ENCODE results near the gene BTD.
A peak's percentile ranks its signal among the peaks of the same experiment; 100 is the strongest.

BTD gene

DNA sequence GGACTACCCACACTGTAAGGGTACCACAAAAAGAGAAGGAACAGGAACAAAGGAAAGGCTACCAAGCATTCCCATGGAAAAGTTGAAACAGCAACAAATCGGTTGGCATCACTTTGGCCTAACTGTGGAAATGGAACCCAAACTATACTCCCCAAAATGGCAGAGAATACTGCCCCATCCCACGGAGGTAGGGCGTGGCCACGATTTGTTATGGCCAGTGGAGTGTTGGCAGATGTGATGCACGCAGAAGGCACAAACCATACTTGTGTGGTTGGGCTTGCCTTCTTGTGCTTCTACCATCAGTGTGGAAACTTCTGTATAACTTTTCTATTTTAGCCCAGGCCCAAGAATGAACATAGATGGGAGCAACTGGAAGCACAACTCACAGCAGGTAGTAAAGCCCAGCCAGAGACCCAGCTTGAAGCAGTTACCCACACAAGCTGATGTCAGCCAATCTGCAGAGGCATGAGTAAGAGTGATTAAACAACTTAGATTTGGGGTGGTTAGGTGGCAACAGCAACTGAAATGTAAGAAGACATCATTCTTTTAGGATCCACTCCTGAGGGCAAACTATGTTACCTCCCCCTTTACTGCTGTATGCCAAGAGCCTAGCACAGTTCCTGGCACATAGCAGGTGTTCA, 64.1 kb downstream of the BTD start:
- DNase-seq (ENCODE audit: low read depth in 2 of 2) = no peak

DNA sequence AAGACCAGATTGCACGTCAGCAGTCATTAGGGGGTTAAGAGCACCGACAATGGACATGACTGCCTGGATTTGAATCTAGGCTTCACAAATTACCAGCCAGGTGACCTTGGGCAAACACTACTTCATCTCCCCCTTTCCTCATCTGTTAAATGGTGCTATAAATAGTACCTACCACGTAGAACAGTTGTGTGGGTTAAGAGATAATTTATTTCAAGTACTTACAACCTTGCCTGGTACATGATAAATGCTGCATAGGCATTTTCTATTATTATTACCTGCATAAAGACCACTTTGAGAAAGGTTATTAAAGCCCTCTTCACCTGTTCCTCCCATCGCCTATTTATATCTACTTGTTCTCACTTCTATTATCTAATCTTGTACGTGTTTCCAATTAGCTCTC, 64.7 kb downstream of the BTD start:
- no peak for DNase-seq (ENCODE audit: low read depth in 2 of 2)

DNA sequence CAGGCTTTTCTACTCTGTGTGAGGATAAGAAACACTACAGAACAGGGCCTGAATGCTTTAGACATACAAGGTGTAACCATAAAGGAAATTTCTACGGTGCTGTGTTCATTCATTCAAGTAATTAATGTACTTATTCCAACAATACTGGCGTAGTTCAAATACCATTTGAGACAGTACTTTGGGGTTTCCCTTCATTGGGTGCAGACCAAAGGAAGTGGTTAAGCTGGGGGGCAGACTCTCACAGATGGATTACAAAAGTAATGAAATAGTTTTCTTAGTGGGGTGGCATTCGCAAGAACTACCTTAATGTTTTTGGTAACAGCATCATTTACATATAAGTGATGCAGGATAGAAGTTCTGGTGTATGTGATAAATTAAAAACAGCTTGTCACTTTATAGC, 65.9 kb downstream of the BTD start:
- no peak for DNase-seq (ENCODE audit: low read depth in 2 of 2)

DNA sequence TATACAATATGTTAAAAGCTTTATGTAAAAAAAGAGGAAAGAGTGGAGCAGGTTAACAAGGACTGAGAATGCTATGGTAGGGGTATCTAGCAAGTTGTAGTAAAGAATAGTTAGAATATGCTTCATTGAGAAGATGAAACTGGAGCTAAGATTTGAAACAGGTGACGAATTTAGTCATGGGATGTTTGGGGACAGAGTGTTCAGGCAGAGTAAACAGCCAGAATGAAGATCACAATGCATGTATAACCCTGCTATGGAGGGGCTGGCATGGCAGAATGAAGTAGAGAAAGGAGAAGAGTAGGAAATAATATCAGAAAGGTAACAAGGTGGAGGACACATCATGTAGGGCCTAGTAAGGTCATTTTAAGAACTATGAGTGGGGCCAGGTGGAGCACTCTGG, 72.0 kb downstream of the BTD start:
- no peak for DNase-seq (ENCODE audit: low read depth in 2 of 2)

DNA sequence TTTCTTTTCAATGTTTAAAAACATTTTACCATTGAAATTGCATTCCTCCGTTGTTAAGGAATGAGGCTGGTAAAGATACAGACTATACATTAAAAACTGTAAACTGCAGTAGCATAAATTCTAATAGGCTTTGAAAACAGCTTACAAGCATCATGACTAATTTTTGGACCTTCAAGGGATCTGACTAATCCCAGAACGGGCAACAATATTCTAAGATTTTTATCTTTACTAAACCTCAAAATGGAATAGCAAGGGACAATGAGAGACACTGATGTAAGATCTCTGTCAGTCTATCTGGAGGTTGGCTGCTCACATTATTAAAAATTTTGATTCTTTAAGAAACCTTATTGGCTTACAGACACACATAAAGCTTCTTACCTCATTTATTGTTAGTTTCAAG, 74.7 kb downstream of the BTD start:
- DNase-seq (ENCODE audit: low read depth in 2 of 2) = no peak

- no peak for DNase-seq (ENCODE audit: low read depth in 2 of 2)
Measured at GRCh38 chr3:15679306-15679705, 77.8 kb downstream of the BTD start.

- no peak for DNase-seq (ENCODE audit: low read depth in 2 of 2)
Measured at GRCh38 chr3:15681668-15682067, 80.1 kb downstream of the BTD start.

- DNase-seq (ENCODE audit: low read depth in 2 of 2) = peak; percentile 54 to 56
Measured at GRCh38 chr3:15682561-15683185, 81.1 kb downstream of the BTD start.

DNA sequence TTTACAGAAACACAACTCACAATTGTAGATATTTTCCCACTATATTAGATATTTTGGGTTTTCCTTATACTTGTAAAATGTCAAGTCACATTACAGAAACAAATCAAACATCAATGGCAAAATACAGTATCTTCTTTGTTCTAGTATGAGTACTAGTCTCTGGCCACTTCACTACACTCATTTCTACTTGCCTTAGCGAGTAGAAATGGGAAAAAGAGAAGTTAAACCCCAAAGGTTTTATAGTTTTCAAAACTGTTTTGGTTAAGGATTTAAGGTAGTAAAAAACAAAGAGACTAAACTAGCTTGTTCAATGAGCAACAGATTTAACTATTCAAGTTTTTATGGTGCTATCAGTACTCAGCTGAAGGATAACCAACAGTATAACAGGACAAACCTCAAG, 81.7 kb downstream of the BTD start:
- no peak for DNase-seq (ENCODE audit: low read depth in 2 of 2)

GRCh38 chr3:15685927-15686326, 84.4 kb downstream of the BTD start:
- no peak for DNase-seq (ENCODE audit: low read depth in 2 of 2)

DNA sequence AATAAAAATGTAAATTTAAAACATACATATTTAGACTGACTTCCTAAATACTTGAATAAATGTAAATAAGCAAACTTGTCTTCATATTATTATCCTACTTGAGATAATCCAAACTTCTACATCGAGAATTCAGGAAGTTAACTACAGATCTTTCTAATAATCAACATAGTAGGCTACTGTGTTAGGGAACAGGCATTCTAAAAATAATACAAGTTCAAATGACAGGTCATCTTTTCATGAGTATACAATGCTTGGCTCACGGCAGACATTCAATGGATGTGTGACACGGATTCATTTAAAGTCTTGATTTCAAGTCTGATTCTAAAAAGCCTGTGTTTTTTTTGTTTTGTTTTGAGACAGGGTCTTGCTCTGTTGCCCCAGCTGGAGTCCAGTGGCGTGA, 88.7 kb downstream of the BTD start:
- no peak for DNase-seq (ENCODE audit: low read depth in 2 of 2)

GRCh38 chr3:15690748-15691147, 89.2 kb downstream of the BTD start:
- DNase-seq (ENCODE audit: low read depth in 2 of 2) = no peak

- no peak for DNase-seq (ENCODE audit: low read depth in 2 of 2)
Measured at GRCh38 chr3:15693355-15693754, 91.8 kb downstream of the BTD start.

DNA sequence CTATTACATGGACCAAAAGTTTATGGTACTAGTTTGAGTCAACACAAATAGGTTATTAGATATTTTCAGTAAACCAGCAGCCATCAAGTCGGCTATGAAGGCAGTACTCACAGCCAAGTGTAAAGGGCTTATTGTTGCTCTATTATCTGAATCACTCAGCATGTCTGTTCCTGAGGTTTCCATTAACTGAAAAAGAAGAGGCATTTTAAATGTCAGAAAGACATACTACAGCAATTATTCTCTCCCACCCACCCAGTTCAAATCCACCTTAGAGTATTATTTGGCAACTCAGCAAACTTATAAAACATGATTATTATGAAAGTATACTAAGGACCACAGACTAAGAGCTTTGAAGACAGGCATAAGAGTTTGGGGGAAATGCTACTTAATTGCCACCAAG, 93.1 kb downstream of the BTD start:
- DNase-seq (ENCODE audit: low read depth in 2 of 2) = no peak
